ENCODE results near the gene TRMT2B. TPM values are rescaled to one million over a fixed set of nuclear protein-coding genes. Genes with fewer than 3 reads are reported as not detected.

Gene TRMT2B
- total RNA-seq, 1 experiment from 2014 or later: 9.5 TPM

Other genes starting within 250 kb of the TRMT2B start
- 34.1 TPM for gene CSTF2, start 231.7 kb downstream of the TRMT2B start, total RNA-seq (2021; ENCODE audit: unreplicated experiment)
- not detected for gene NOX1, start 177.8 kb downstream of the TRMT2B start, total RNA-seq (2021; ENCODE audit: unreplicated experiment)
- gene XKRX, start 123.2 kb downstream of the TRMT2B start, total RNA-seq (2021; ENCODE audit: unreplicated experiment): 0.47 TPM
- not detected for gene ARL13A, start 82.4 kb downstream of the TRMT2B start, total RNA-seq (2021; ENCODE audit: unreplicated experiment)
- gene TMEM35A, start 26.8 kb upstream of the TRMT2B start, total RNA-seq (2021; ENCODE audit: unreplicated experiment): not detected
- 15.3 TPM for gene CENPI, start 46.1 kb upstream of the TRMT2B start, total RNA-seq (2021; ENCODE audit: unreplicated experiment)
- 0.64 TPM for gene DRP2, start 167.7 kb upstream of the TRMT2B start, total RNA-seq (2021; ENCODE audit: unreplicated experiment)
- 0.22 TPM for gene TAF7L, start 239.2 kb upstream of the TRMT2B start, total RNA-seq (2021; ENCODE audit: unreplicated experiment)

Measured in HCT116 (cell line).